Measurements from ENCODE around the gene HDHD5.

- no peak for TF ChIP-seq CTCF (IDR thresholded peaks at IDR 0.05; ENCODE audit: low read depth, low read length)
- TF ChIP-seq EZH2phosphoT487 (IDR thresholded peaks at IDR 0.05; ENCODE audit: low read depth) = no peak
Observed at GRCh38 chr22:17158176-17158567, 905 bp downstream of the HDHD5 start.
